ENCODE results near the gene CLSTN1.

- TF ChIP-seq CTCF (IDR thresholded peaks at IDR 0.05; ENCODE audit: insufficient read depth, low read length, poor library complexity, severe bottlenecking): no peak
- TF ChIP-seq EZH2phosphoT487 (conservative IDR thresholded peaks at IDR 0.05; ENCODE audit: low read length): no peak
These were observed 2.9 kb upstream of the CLSTN1 start for GRCh38 chr1:9826616-9827015.
